Coronary artery (tissue), 2 donors: ENCODE results near the gene SPOP.

Experiments
- DNase-seq: peaks from one replicate; pipeline ENCODE4 v3.0.0-alpha.2; 2017; ENCODE audit warnings: low spot score
- H3K27ac ChIP-seq, 2 donors: fragments of 200-600 bp; sonication (generic); one replicate each; pipeline ENCODE4 v1.5.1; 2016 to 2019
- H3K4me3 ChIP-seq: fragments of 200-600 bp; sonication (generic); 2 replicates; pipeline ENCODE4 v1.5.1; 2016; ENCODE audit warnings: mild to moderate bottlenecking, moderate library complexity
- CTCF ChIP-seq: fragments of 200-600 bp; sonication (generic); IDR thresholded peaks from one replicate; pipeline ENCODE4 v1.5.1; 2019; ENCODE audit warnings: antibody characterized with exemption

Gene SPOP

GRCh38 chr17:49588726-49589576 is 88.9 kb downstream of the SPOP start:
- TF ChIP-seq CTCF: no peak
- H3K27ac ChIP-seq: peak overlapping the region; percentile 59 to 83
- no peak for DNase-seq
- no peak overlapping the region for H3K4me3 ChIP-seq

DNA sequence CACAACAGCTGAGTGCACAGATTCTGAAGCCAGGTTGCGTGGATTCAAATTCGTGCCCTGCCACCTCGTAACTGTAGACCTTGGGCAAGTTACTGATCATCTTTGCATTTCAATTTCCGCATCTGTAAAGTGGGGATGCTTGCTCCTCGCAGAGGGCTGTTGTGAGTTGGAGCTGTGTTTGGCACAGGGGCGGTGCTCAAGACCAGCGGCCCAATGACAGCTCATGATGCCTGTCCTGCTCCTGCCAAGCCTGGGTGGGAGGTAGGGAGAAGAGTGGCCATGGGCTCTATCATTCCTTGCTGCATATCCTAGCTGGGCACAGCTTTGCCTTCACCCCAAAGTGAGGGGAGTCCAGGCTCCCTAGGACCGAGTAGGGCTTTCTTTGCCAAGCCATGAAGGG is 89.6 kb downstream of the SPOP start:
- no peak for DNase-seq
- Histone ChIP-seq H3K4me3 (no peak overlapping the region), H3K27ac (peak overlapping the region; percentile 6 to 83)
- no peak for TF ChIP-seq CTCF

- no peak for TF ChIP-seq CTCF
- DNase-seq: no peak
- Histone ChIP-seq H3K27ac (peak overlapping the region; percentile 6 to 83), H3K4me3 (no peak overlapping the region)
These were observed 90.4 kb downstream of the SPOP start for GRCh38 chr17:49587366-49588073.

DNA sequence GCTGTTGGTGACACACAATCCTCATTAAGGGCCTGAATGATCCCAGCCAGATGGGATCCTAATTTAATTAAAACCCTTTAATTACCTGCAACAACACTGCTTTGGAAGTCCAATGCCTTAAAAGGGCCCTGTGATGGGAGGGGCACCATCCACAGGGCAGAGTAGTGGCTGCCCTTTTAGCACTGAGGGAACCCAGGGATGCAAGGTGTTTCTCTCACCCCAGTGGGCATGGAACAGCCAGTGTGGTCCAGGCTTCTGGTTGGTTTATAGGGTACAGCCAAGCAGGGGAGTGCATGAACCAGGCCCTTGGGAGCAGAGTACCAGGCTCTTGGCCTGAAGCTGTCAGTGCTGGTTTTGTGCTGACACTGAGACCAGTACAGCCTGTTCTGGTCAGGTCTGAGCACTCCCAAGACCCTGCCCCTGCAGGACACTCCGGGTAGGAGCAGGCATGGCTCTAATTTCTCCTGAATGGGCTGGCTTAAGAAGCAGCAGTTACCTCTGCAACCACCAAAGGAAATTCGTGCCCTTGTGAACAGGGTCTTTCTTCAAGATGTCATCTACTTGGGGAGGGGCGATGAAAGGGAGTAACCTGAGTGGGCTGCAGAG is 92.4 kb downstream of the SPOP start:
- Histone ChIP-seq H3K27ac (peak overlapping the region in 1 of 2 donors; percentile 16), H3K4me3 (no peak overlapping the region)
- no peak for TF ChIP-seq CTCF
- no peak for DNase-seq

DNA sequence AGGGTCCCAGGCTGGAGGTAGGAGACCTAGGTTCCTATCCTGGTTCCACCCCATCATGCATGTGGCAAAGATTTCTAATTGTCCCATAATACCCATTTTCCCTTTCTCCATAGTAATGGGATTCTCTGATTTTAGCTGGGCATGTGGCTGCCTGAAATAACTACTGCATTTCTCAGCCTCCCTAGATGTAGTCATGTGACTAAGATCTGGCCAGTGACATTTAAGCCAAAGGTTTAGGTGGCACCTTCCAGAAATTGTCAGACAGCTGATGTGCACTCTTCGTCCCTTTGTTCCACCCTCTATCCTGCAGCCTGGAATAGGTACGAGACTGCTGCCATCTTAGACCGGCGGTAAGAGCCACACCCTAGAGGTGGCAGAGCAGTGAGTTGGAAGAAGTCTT is 94.0 kb downstream of the SPOP start:
- no peak for DNase-seq

GRCh38 chr17:49583226-49583625 is 94.7 kb downstream of the SPOP start:
- no peak for DNase-seq
- no peak for TF ChIP-seq CTCF
- Histone ChIP-seq H3K27ac (peak overlapping the region in 1 of 2 donors; percentile 73), H3K4me3 (no peak overlapping the region)

More for the DNA sequence above, 94.0 kb downstream of the SPOP start:
- no peak overlapping the region for H3K4me3 ChIP-seq
- TF ChIP-seq CTCF: no peak
- H3K27ac ChIP-seq: peak overlapping the region in 1 of 2 donors; percentile 58
